Fibroblast of the aortic adventitia (primary cell): ENCODE results near the gene ZNF865. TPM values are rescaled to one million over a fixed set of nuclear protein-coding genes. Genes with fewer than 3 reads are reported as not detected.

Experiments used
- DNase-seq: peaks from one replicate; pipeline ENCODE4 v3.0.0-alpha.2; 2010; ENCODE audit warnings: low read depth
- H3K4me3 ChIP-seq: 2 replicates; pipeline ENCODE4 v1.5.1; 2011; ENCODE audit warnings: low read depth, mild to moderate bottlenecking, control low read depth, low read length, moderate library complexity
- CTCF ChIP-seq: IDR thresholded peaks from 2 replicates; pipeline ENCODE4 v1.5.1; 2011; ENCODE audit warnings: mild to moderate bottlenecking, low read length, control low read depth, inconsistent platforms; ENCODE audit not compliant: insufficient read depth
- total RNA-seq: library from RNA; depleted of rRNA; stranded (reverse); fragments of >200 nt; gene quantifications from 2 replicates; pipeline ENCODE4 v1.2.3, GENCODE V29; 2012; ENCODE audit warnings: low replicate concordance

The ZNF865 gene
- total RNA-seq, 1 donor: 1.5 TPM

- no peak for TF ChIP-seq CTCF
Observed at GRCh38 chr19:55605207-55605636, 225 bp upstream of the ZNF865 start.

GRCh38 chr19:55606471-55606787, 982 bp downstream of the ZNF865 start:
- H3K4me3 ChIP-seq: peak overlapping the region; percentile 93
- no peak for TF ChIP-seq CTCF
- no peak for DNase-seq

More at GRCh38 chr19:55605207-55605636, 225 bp upstream of the ZNF865 start:
- peak overlapping the region; percentile 93 for H3K4me3 ChIP-seq
- peak; percentile 97 for DNase-seq

- TF ChIP-seq CTCF: no peak
Observed at GRCh38 chr19:55606817-55607216, 1.4 kb downstream of the ZNF865 start.

GRCh38 chr19:55609326-55609725, 3.9 kb downstream of the ZNF865 start:
- DNase-seq: no peak
- TF ChIP-seq CTCF: no peak
- H3K4me3 ChIP-seq: no peak overlapping the region

More at GRCh38 chr19:55606817-55607216, 1.4 kb downstream of the ZNF865 start:
- DNase-seq: no peak
- H3K4me3 ChIP-seq: peak overlapping the region; percentile 93

- no peak for DNase-seq
Observed at GRCh38 chr19:55611300-55611982, 6.0 kb downstream of the ZNF865 start.

GRCh38 chr19:55611983-55612645, 6.7 kb downstream of the ZNF865 start:
- TF ChIP-seq CTCF: no peak
- DNase-seq: no peak
- H3K4me3 ChIP-seq: no peak overlapping the region

More at GRCh38 chr19:55611300-55611982, 6.0 kb downstream of the ZNF865 start:
- TF ChIP-seq CTCF: no peak
- no peak overlapping the region for H3K4me3 ChIP-seq
